PC-3 (cell line): ENCODE data around the gene COL16A1.

ENCODE experiments used
- CTCF ChIP-seq: fragments of 300-600 bp; sonication (generic); conservative IDR thresholded peaks from 2 replicates; pipeline ENCODE4 v1.5.1; 2017; ENCODE audit warnings: antibody characterized with exemption, low read depth, mild to moderate bottlenecking, low read length
- EZH2 ChIP-seq: fragments of 300-600 bp; sonication (generic); IDR thresholded peaks from one replicate; pipeline ENCODE4 v1.6.1; 2017; ENCODE audit warnings: antibody characterized with exemption, mild to moderate bottlenecking, low read length; ENCODE audit not compliant: unreplicated experiment
- EZH2phosphoT487 ChIP-seq: fragments of 300-600 bp; sonication (generic); IDR thresholded peaks from 2 replicates; pipeline ENCODE4 v1.6.1; 2018; ENCODE audit warnings: mild to moderate bottlenecking, antibody characterized with exemption, low read length, borderline replicate concordance

- TF ChIP-seq CTCF (no peak), EZH2phosphoT487 (no peak), EZH2 (no peak)
These were observed 94.2 kb downstream of the COL16A1 start for GRCh38 chr1:31609514-31610118.
